A549 (cell line): ENCODE results near the gene CTXN3.

Experiments
- CTCF ChIP-seq: fragments of >200 bp; sonication (Bioruptor Twin); formaldehyde crosslinking; IDR thresholded peaks from 3 replicates; pipeline ENCODE4 v1.5.1; 2016
- EP300 ChIP-seq, 2 experiments: fragments of >200 bp; sonication (Bioruptor Twin); formaldehyde crosslinking; IDR thresholded peaks; 2 replicates in 1 of 2; 3 replicates in 1 of 2; pipeline ENCODE4 v1.6.1; 2016 to 2017
- GATA3 ChIP-seq: IDR thresholded peaks from 2 replicates; pipeline ENCODE4 v1.6.1; 2012; ENCODE audit warnings: borderline replicate concordance
- HMGXB4 ChIP-seq: fragments of 250-450 bp; sonication (Bioruptor Pico); IDR thresholded peaks from 2 replicates; pipeline ENCODE4 v1.5.0; 2021; ENCODE audit warnings: mild to moderate bottlenecking, moderate library complexity, borderline replicate concordance
- JUN ChIP-seq, 2 experiments: fragments of >200 bp; sonication (Bioruptor Twin); formaldehyde crosslinking; IDR thresholded peaks; 2 replicates in 1 of 2; 3 replicates in 1 of 2; pipeline ENCODE4 v1.6.1; 2016 to 2017
- MAX ChIP-seq: IDR thresholded peaks from 2 replicates; pipeline ENCODE4 v1.6.1; 2012
- MYC ChIP-seq: IDR thresholded peaks from 2 replicates; pipeline ENCODE4 v1.6.1; 2012; ENCODE audit warnings: mild to moderate bottlenecking, inconsistent platforms, low read length, improper control_type of control experiment, borderline replicate concordance
- NPAS2 ChIP-seq: fragments of 250-450 bp; sonication (Bioruptor Pico); IDR thresholded peaks from 2 replicates; pipeline ENCODE4 v1.8.0; 2022; ENCODE audit warnings: mild to moderate bottlenecking, moderate library complexity, borderline replicate concordance
- POLR2A ChIP-seq: IDR thresholded peaks from 2 replicates; pipeline ENCODE4 v1.6.1; 2012; ENCODE audit warnings: mild to moderate bottlenecking, low read length
- SMC3 ChIP-seq: fragments of >200 bp; sonication (Bioruptor Twin); formaldehyde crosslinking; IDR thresholded peaks from 3 replicates; pipeline ENCODE4 v1.6.1; 2018; ENCODE audit warnings: inconsistent platforms
- USF2 ChIP-seq: fragments of 450-650 bp; IDR thresholded peaks from 2 replicates; pipeline ENCODE4 v1.6.1; 2014; ENCODE audit warnings: antibody characterized with exemption
- ZC3H11A ChIP-seq: fragments of 450-650 bp; IDR thresholded peaks from 2 replicates; pipeline ENCODE4 v1.6.1; 2014; ENCODE audit warnings: antibody characterized with exemption, mild to moderate bottlenecking
- ZFP36 ChIP-seq: fragments of 450-650 bp; IDR thresholded peaks from 2 replicates; pipeline ENCODE4 v1.6.1; 2014; ENCODE audit warnings: borderline replicate concordance; ENCODE audit not compliant: partially characterized antibody

- no peak for TF ChIP-seq CTCF
- no peak for TF ChIP-seq MAX
- TF ChIP-seq USF2 = no peak
- no peak for TF ChIP-seq SMC3
- TF ChIP-seq POLR2A = no peak
- no peak for TF ChIP-seq EP300 (IDR thresholded peaks at IDR 0.05)
- no peak for TF ChIP-seq MYC
- no peak for TF ChIP-seq JUN (IDR thresholded peaks at IDR 0.05)
- TF ChIP-seq HMGXB4 (CRISPR knock-in tag) = no peak
- TF ChIP-seq ZC3H11A = no peak
- no peak for TF ChIP-seq NPAS2
- no peak for TF ChIP-seq GATA3
- TF ChIP-seq ZFP36 = no peak
These were observed 49.0 kb upstream of the CTXN3 start for GRCh38 chr5:127599847-127600246.
